Breast epithelium (tissue), 3 donors: ENCODE results near the gene RC3H2.

Source experiments
- CTCF ChIP-seq, 3 donors: fragments of 450-650 bp; IDR thresholded peaks; one replicate each; pipeline ENCODE4 v1.5.1; 2016 to 2017; ENCODE audit warnings: antibody characterized with exemption in 3 of 3, mild to moderate bottlenecking in 3 of 3, moderate library complexity in 3 of 3
- POLR2A ChIP-seq: fragments of 450-650 bp; IDR thresholded peaks from one replicate; pipeline ENCODE4 v1.6.1; 2016; ENCODE audit warnings: antibody characterized with exemption, mild to moderate bottlenecking, moderate library complexity
- POLR2AphosphoS5 ChIP-seq, 3 donors: sonication (generic); formaldehyde crosslinking; IDR thresholded peaks; one replicate each; pipeline ENCODE4 v1.6.1; 2017; ENCODE audit warnings: antibody characterized with exemption in 3 of 3

- TF ChIP-seq POLR2A (no peak), CTCF (IDR thresholded peaks at IDR 0.05) (no peak), POLR2AphosphoS5 (IDR thresholded peaks at IDR 0.05) (no peak)
Observed at GRCh38 chr9:122918310-122918709, 13.2 kb upstream of the RC3H2 start.
